CD4-positive, alpha-beta T cell treated with Interleukin-12 subunit alpha and Interleukin-12 subunit beta, for 1 hour (primary cell): Measurements from ENCODE around the gene ZBTB17.

Experiments
- DNase-seq: peaks from one replicate; pipeline ENCODE4 v3.0.0-alpha.2; 2020

The ZBTB17 gene

DNA sequence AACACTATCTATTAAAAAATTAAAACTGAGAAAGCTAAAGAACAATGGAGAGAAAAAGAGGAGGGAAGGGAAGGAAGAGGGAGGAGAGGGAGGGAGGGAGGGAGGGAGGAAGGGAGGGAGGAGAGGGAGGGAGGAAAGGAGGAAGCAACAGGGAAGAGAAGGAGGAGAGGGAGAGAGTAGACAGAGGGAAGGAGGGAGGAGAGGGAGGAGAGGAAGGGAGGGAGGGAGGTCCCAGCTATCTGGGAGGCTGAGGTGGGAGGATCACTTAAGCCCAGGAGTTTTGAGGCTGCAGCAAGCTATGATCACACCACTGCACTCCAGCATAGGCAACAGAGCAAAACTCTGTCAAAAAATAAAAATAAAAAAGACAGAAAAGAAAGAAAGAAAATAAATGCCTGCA, 16.5 kb downstream of the ZBTB17 start:
- DNase-seq: no peak

- DNase-seq: no peak
Measured at GRCh38 chr1:15958793-15959192, 17.1 kb downstream of the ZBTB17 start.

DNA sequence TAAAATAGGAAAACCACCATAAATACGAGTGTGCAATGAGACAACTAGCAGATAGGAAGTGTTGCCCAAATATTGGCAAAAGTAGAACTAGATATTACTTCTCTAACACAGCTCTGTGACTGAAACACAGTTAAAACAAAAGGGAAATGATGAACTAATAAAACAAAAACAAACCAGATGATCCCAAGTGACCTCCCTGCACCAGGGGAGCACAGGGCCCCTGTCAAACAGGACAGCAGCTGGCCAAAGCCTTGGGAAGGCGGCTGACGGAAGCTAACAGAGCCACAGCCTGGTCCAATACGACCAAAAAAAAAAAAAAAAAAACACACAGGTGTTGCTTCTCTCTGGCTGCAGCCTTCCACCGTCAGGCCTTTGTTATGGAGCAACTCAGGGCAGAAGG, 17.8 kb downstream of the ZBTB17 start:
- no peak for DNase-seq

DNA sequence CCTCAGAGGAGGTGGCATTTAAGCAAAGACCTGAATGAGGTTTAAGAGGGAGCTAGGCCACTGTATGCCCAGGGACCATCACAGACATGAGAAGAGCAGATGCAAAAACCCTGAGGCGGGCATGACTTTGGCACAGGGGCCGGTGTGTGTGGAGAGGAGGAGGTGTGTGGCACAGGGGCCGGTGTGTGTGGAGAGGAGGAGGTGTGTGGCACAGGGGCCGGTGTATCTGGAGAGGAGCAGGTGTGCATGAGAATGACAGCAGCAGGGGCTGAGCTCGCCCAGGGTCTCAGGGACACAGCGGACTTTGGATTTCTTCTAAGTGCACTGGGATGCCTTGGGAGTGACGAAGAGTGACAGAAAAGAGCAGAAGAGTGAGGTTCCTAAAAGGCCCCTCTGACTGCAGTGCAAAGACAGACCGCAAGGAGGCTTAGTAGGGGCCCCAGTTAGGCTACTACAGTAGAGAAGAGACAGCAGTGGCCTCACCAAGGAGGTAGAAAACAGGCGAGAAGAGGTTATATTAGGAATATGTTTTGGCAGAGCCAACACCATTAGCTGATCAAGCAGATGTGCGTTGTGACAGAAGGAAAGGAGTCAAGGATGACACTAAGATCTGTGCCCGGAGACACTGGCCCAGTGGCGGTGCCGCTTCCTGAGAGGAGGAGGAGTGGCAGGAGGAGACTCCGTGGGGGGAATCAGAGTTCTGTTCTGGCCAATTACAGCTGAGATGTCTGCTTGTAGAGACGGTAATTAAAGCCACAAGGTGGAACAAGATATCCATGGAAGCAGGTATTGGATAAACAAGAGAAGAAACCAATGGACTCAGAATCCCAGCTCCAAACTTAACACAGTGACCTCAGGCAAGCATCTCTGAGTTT, 18.4 kb downstream of the ZBTB17 start:
- no peak for DNase-seq

- no peak for DNase-seq
Measured at GRCh38 chr1:15956150-15956549, 19.8 kb downstream of the ZBTB17 start.

DNA sequence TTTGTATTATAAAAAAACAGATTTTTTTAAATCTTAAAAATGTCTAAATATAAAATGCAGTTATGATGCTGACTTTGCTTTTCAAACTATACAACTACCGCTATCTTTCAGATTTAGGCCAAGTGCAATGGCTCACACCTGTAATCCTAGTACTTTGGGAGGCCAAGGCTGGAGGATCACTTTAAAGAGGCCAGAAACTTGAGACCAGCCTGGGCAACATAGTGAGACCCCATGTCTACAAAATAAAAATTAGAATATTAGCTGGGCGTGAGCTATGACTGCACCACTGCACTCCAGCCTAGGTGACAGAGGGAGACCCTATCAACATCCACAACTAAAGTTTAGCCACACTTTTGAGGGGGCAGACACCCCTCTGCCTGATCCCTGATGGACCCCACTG, 20.3 kb downstream of the ZBTB17 start:
- DNase-seq: no peak

GRCh38 chr1:15954316-15954715, 21.6 kb downstream of the ZBTB17 start:
- DNase-seq: no peak

- DNase-seq: no peak
Measured at GRCh38 chr1:15953791-15954241, 22.1 kb downstream of the ZBTB17 start.

DNA sequence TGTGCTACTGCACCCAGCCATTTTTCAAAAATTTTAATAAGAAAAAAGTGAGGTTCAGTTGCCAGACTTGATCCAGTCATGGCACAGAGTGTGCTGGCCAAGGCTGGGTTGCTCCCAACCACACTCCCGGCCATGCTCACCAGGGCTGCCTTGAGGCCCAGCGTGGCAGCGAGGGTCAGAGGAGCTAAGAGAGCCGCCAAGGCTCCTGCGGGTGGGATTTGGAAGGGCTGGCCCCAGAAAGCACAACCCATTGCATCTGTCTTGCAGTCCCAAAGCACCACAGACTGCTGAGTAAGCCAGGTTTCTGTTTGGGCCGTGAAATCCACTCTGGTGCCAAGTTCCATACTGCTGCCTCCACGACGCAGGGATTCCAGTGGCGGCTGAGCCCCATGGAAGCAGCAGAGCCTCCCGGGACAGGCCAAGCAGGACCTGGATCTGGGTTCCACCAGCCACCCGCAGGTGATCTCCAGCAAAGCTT, 22.6 kb downstream of the ZBTB17 start:
- no peak for DNase-seq

DNA sequence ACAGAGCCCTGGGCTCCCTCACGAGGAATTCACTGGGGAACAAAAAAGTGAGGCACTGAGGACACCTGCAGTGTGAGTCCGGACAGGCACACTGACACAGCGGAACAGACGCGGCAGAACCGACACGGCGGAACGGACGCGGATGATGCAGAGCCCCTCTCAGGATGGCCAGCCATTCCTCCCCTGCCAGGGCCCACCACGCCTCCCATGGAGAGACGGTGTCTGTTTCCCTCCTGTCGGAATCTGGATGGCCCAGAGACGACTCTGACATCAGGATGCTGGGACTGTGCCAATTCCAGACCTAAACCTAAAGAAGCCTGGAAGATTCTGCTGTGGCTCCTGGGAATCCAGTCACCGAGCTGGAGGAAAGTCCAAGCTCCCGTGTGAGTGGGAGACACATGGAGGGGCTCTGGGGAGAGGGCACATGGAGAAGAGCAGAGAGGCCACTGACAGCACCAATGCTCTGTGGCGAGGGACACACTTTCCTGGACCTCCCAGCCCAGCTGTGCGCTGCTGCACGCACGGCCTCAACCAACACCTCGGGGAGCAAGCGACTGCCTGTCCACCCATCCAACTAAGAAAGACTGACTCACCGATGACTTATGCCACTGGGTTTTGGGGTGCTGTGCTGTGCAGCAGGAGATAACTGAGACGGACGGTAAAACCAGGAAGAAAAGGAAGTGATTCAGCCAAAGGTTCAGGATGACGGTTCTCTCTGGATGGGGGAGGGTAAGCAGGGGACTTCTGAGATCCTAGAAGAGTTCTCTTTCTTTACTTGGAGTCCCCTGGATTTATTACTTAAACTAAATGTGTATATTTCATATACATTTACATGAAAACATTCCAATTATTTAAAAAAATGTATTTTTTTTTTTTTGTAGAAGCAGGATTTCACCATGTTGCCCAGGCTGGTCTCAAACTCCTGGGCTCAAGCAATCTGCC, 23.3 kb downstream of the ZBTB17 start:
- no peak for DNase-seq

GRCh38 chr1:15951341-15952153, 24.4 kb downstream of the ZBTB17 start:
- DNase-seq: peak; percentile 52

- peak; percentile 50 for DNase-seq
Measured at GRCh38 chr1:15950763-15951295, 25.1 kb downstream of the ZBTB17 start.

- no peak for DNase-seq
Measured at GRCh38 chr1:15950302-15950701, 25.6 kb downstream of the ZBTB17 start.

GRCh38 chr1:15949453-15950245, 26.3 kb downstream of the ZBTB17 start:
- peak; percentile 96 for DNase-seq

DNA sequence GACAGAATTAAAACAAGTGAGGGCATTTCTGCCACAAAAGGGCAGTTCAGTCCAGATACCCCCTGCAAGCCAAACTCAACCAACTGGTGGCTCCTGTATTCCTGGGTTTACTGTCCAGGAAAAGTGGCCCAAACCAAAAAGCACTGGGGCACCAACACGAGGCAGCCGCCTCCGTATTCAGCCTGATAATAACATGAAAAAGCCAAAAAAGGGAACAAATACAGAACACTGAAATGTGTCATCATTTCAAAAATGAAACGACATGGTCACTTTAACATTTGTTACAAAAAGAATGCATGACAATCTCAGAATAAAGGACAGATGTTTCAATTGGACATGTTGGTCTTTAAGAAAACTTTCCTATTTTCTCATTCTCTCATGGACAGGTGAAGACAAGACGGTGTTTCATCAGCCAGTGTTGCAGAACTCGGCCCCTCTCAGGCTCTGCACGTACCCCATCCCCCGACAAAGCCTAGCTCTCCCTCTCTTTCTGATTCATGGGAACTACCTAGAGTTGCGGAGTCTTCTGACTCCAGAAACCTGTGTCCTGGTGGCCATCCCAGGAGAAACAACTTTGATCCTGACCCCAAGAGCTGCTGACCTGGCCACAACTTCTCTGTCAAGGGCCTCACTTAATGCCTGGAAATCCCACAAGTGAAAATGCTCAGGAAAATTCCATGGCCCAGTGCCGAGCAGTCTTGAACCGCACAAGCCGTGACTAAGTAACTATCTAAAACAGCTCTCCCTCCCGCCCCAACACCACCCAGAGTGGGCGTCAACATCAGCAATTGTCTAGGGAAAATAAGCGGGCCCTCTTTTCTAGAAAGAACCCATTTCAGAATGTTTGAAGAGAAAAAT, 27.1 kb downstream of the ZBTB17 start:
- DNase-seq: no peak

DNA sequence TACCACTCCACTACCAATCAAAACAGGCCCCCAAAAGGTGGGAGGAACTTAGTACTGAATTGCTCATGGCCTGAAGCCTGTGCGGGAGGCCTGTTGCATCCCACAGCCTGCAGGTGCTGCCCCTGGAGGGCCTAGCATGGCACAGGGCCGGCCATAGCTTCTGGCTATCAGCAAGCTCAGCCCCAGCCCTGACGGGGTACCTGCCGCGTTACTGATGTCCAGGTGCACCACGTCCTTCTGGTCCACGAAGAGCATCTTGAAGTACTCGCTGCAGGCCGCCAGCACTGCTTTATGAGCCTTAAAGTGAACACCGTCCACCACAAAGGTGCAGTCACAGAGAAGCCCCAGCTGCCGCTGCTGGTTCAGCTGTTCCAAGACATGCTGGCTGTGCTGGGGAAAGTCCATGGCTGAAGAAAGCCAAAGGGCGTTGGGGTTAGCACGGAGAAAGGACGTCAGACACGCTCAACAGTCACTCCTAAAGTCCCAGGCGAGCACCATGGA, 27.8 kb downstream of the ZBTB17 start:
- no peak for DNase-seq

- no peak for DNase-seq
Measured at GRCh38 chr1:15947382-15948090, 28.4 kb downstream of the ZBTB17 start.

GRCh38 chr1:15946571-15947381, 29.1 kb downstream of the ZBTB17 start:
- DNase-seq: no peak
